ENCODE data around the gene ALK. TPM values are rescaled to one million over a fixed set of nuclear protein-coding genes. Genes with fewer than 3 reads are reported as not detected.
A peak's percentile ranks its signal among the peaks of the same experiment; 100 is the strongest.

Gene ALK
- polyA plus RNA-seq, 2 of the 4 experiments (the other 2 are of a cell fraction): not detected

DNA sequence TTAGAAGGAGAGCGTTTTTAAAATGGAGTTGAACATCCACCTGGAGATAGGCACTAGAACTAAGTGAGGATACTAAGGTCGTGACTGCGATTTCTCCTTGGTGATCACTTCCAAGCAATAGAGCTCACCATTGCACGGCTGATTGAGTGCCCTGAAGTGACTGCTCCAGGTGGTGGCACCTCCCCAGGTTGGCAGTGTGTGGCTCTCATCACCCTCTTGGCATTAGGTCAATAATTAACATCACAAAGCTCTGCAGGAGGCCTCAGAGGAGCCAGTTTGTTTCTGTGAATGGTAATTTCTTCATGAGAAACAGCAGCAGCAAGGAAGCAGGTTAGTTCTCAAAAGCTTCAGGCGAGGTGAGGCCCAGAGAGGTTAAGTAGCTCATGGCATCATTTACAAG, 546.6 kb downstream of the ALK start:
- ChIA-PET POLR2A (no interaction called here), CTCF (interaction anchor here (1.2 kb wide), 1 partner anchor 468 kb away, joined by 4 read pairs; no protein-coding TSS in a partner anchor)
- 6% methylated on average over 5 of the region's 5 CpGs for WGBS (ENCODE audit: missing lambda C conversion rate)
- TF ChIP-seq HOXB5 (CRISPR knock-in tag; IDR thresholded peaks at IDR 0.05) (no peak), RCOR1 (IDR thresholded peaks at IDR 0.05; ENCODE audit: low read depth, low read length) (no peak), PHF8 (IDR thresholded peaks at IDR 0.05; ENCODE audit: borderline replicate concordance, low read depth) (no peak)
- TF ChIP-seq, protein P1, sequence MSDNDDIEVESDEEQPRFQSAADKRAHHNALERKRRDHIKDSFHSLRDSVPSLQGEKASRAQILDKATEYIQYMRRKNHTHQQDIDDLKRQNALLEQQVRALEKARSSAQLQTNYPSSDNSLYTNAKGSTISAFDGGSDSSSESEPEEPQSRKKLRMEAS (IDR thresholded peaks at IDR 0.05): no peak
- Histone ChIP-seq H3K9me3 (no peaks in the 10 kb centered on the region), H3K27ac (no peak overlapping the region), H3K4me1 (no peaks in the 10 kb centered on the region), H3K4me3 (no peak overlapping the region), H3K4me2 (no peak overlapping the region)
- ATAC-seq (no peak), DNase-seq (ENCODE audit: low read depth in 1 of 2, low spot score in 1 of 2) (no peak), FAIRE-seq (no peak)

DNA sequence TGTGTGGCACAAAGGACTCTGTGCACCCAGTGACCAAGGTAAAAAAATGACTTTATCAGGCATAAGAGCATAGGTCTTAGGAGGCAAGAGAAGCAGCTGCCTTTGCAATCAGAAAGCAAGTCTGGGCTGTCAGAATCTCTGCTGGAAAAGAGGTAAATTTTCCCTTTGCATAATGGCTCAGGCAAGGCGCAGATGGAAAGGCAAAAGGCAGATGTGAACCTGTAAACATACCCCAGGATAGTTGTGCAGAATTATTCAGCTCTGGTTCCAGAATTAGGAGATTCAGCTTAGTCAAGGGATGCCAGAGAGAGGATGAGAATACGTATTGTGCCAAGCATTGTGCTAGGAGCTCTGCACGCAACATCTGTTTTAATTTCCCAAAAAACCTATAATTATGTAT, 547.5 kb downstream of the ALK start:
- 19% methylated on average over 3 of the region's 3 CpGs for WGBS (ENCODE audit: missing lambda C conversion rate)
- no peak for DNase-seq (ENCODE audit: low read depth in 1 of 2, low spot score in 1 of 2)
- CTCF ChIA-PET: interaction anchor here (1.2 kb wide), 1 partner anchor 469 kb away, joined by 4 read pairs; no protein-coding TSS in a partner anchor

DNA sequence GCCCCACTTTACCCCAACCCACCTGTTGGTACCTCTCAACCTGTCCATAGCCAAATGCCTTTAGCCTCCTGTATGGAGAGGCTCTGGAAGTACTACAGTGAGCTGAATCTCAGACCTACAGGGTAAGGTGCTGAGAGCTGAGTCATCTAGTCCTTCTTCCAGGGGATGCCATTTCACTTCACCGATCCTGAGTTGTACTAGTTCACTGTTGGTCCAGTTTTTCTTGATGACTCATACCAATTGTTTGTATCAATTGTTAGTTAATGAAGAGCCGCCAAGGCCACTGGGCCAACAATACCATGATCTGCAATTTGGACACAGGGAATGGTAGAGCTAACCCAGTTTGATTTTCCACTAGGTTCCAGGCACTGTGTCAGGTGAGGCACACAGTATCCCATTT, 549.2 kb downstream of the ALK start:
- DNase-seq (ENCODE audit: low read depth in 1 of 2, low spot score in 1 of 2) (no peak), FAIRE-seq (no peak), ATAC-seq (no peak)
- Histone ChIP-seq H3K9me3 (no peaks in the 10 kb centered on the region), H3K4me3 (no peak overlapping the region), H3K4me1 (no peaks in the 10 kb centered on the region), H3K4me2 (no peak overlapping the region), H3K27ac (no peak overlapping the region)
- POLR2A ChIA-PET: no interaction called here
- no peak for TF ChIP-seq FOSL2 (IDR thresholded peaks at IDR 0.05)
- peak; percentile 64; the same call in 1 of the 2 replicates for TF ChIP-seq FOSL2 (CRISPR knock-in tag; IDR thresholded peaks at IDR 0.05)
- TF ChIP-seq HMGXB4 (CRISPR knock-in tag; IDR thresholded peaks at IDR 0.05; ENCODE audit: borderline replicate concordance): no peak
- WGBS (ENCODE audit: missing lambda C conversion rate): 19% methylated on average over 2 of the region's 2 CpGs
- CTCF ChIA-PET: interaction anchor here (1.3 to 1.5 kb wide), 2 partner anchors 15 to 43 kb away, joined by 3 read pairs; no protein-coding TSS in a partner anchor

More for the DNA sequence above, 547.5 kb downstream of the ALK start:
- Histone ChIP-seq H3K4me3 (no peak overlapping the region), H3K4me2 (no peak overlapping the region), H3K9me3 (no peaks in the 10 kb centered on the region), H3K27ac (no peak overlapping the region), H3K4me1 (no peaks in the 10 kb centered on the region)
- ATAC-seq (no peak), FAIRE-seq (no peak)
- POLR2A ChIA-PET: no interaction called here
- TF ChIP-seq HES2 (IDR thresholded peaks at IDR 0.05) (no peak), TP53 (CRISPR knock-in tag; IDR thresholded peaks at IDR 0.05) (no peak), RCOR1 (IDR thresholded peaks at IDR 0.05; ENCODE audit: low read depth, low read length) (no peak), ZSCAN20 (CRISPR knock-in tag; IDR thresholded peaks at IDR 0.05) (no peak), BHLHE40 (IDR thresholded peaks at IDR 0.05; ENCODE audit: low read depth, low read length) (no peak), MAFK (IDR thresholded peaks at IDR 0.05; ENCODE audit: partially characterized antibody) (no peak), CBX2 (IDR thresholded peaks at IDR 0.05; ENCODE audit: borderline replicate concordance, low read depth) (no peak), FOSL2 (IDR thresholded peaks at IDR 0.05) (no peak), FOSL2 (CRISPR knock-in tag; IDR thresholded peaks at IDR 0.05) (no peak)
- TF ChIP-seq, protein P2, sequence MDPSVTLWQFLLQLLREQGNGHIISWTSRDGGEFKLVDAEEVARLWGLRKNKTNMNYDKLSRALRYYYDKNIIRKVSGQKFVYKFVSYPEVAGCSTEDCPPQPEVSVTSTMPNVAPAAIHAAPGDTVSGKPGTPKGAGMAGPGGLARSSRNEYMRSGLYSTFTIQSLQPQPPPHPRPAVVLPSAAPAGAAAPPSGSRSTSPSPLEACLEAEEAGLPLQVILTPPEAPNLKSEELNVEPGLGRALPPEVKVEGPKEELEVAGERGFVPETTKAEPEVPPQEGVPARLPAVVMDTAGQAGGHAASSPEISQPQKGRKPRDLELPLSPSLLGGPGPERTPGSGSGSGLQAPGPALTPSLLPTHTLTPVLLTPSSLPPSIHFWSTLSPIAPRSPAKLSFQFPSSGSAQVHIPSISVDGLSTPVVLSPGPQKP (IDR thresholded peaks at IDR 0.05; ENCODE audit: low read depth, low read length): no peak

DNA sequence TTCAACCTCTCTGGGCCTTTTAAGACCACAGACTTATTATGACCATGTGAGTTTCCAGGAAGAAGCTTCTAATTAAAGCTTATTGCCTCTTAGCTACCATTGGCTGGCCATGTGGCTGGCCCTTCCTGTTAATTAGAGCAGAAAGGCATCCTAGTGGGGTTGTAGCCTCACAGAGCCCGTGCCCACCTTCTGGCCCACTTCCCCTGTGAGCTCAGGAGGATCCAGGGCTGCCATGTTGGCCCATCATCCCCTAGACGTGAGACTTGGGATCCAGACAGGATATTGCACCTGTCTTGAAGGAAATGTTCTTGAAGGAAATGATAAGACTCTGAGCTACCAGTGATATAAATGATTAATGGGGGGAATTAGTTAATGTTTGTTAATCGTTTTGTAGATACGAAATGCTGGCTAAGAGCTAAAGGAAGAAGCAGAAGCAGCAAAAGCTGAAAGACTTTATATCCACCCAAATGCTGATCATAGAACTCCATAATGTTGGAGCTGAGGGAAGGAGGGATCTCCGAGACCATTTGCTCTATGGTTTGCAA, 550.7 kb downstream of the ALK start:
- Histone ChIP-seq H3K9me3 (no peaks in the 10 kb centered on the region), H3K4me2 (no peak overlapping the region), H3K27ac (no peak overlapping the region), H3K4me1 (no peaks in the 10 kb centered on the region), H3K4me3 (no peak overlapping the region)
- no peak for ATAC-seq
- ChIA-PET CTCF (interaction anchor here (1.1 to 1.5 kb wide), 4 partner anchors 10 to 655 kb away, joined by 3 to 4 read pairs (median 3); no protein-coding TSS in a partner anchor), POLR2A (no interaction called here)
- no peak for FAIRE-seq
- 6% methylated on average over 5 of the region's 5 CpGs for WGBS (ENCODE audit: missing lambda C conversion rate)
- no peak for DNase-seq (ENCODE audit: low read depth in 1 of 2, low spot score in 1 of 2)
- TF ChIP-seq CHD4 (IDR thresholded peaks at IDR 0.05; ENCODE audit: borderline replicate concordance) (no peak), MAFK (IDR thresholded peaks at IDR 0.05; ENCODE audit: partially characterized antibody) (no peak), KDM5A (IDR thresholded peaks at IDR 0.05) (no peak), JUN (IDR thresholded peaks at IDR 0.05) (no peak), TFCP2L1 (CRISPR knock-in tag; IDR thresholded peaks at IDR 0.05) (no peak), MYC (IDR thresholded peaks at IDR 0.05; ENCODE audit: borderline replicate concordance, low read length) (no peak), CEBPB (IDR thresholded peaks at IDR 0.05) (no peak), JUNB (IDR thresholded peaks at IDR 0.05) (no peak), EP300 (IDR thresholded peaks at IDR 0.05) (no peak), SMC3 (IDR thresholded peaks at IDR 0.05) (no peak), TP53 (CRISPR knock-in tag; IDR thresholded peaks at IDR 0.05) (no peak)
- TF ChIP-seq, protein P3, sequence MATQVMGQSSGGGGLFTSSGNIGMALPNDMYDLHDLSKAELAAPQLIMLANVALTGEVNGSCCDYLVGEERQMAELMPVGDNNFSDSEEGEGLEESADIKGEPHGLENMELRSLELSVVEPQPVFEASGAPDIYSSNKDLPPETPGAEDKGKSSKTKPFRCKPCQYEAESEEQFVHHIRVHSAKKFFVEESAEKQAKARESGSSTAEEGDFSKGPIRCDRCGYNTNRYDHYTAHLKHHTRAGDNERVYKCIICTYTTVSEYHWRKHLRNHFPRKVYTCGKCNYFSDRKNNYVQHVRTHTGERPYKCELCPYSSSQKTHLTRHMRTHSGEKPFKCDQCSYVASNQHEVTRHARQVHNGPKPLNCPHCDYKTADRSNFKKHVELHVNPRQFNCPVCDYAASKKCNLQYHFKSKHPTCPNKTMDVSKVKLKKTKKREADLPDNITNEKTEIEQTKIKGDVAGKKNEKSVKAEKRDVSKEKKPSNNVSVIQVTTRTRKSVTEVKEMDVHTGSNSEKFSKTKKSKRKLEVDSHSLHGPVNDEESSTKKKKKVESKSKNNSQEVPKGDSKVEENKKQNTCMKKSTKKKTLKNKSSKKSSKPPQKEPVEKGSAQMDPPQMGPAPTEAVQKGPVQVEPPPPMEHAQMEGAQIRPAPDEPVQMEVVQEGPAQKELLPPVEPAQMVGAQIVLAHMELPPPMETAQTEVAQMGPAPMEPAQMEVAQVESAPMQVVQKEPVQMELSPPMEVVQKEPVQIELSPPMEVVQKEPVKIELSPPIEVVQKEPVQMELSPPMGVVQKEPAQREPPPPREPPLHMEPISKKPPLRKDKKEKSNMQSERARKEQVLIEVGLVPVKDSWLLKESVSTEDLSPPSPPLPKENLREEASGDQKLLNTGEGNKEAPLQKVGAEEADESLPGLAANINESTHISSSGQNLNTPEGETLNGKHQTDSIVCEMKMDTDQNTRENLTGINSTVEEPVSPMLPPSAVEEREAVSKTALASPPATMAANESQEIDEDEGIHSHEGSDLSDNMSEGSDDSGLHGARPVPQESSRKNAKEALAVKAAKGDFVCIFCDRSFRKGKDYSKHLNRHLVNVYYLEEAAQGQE (IDR thresholded peaks at IDR 0.05): no peak

Data from A549 (cell line).